ENCODE measurements around the gene SLC4A3.

Gene SLC4A3

GRCh38 chr2:219643084-219643473 lies 15.6 kb downstream of the SLC4A3 start:
- Histone ChIP-seq H3K4me3 (ENCODE audit: insufficient read depth in 1 of 2, low read depth in 1 of 2, low read length in 2 of 2) (no peak overlapping the region), H3K27ac (ENCODE audit: low read length, poor library complexity, severe bottlenecking) (no peak overlapping the region), H2BK120ac (ENCODE audit: low read depth, low read length) (no peak overlapping the region), H3K36me3 (ENCODE audit: control insufficient read depth in 1 of 2, insufficient read depth in 2 of 2, low read depth in 1 of 2, low read length in 2 of 2) (peaks cover 10 to 32% of the 10 kb centered on the region in 2 experiments), H4K91ac (ENCODE audit: low read length) (no peak overlapping the region), H4K8ac (ENCODE audit: low read length) (no peak overlapping the region), H2BK15ac (ENCODE audit: low read depth, poor library complexity, severe bottlenecking) (no peak overlapping the region), H3K18ac (ENCODE audit: low read depth in 1 of 2, low read length in 2 of 2) (no peak overlapping the region), H3K14ac (ENCODE audit: low read length in 2 of 2) (no peak overlapping the region), H2BK5ac (ENCODE audit: low read depth, low read length, poor library complexity, severe bottlenecking) (no peak overlapping the region), H3K4ac (ENCODE audit: low read depth in 1 of 2, low read length in 2 of 2) (no peak overlapping the region), H3K4me1 (ENCODE audit: control insufficient read depth, insufficient read depth, low read depth, low read length) (peaks cover 19% of the 10 kb centered on the region), H3K27me3 (ENCODE audit: control insufficient read depth in 1 of 2, insufficient read depth in 1 of 2, low read length in 2 of 2) (no peaks in the 10 kb centered on the region), H3K9me3 (ENCODE audit: control insufficient read depth, low read length) (no peaks in the 10 kb centered on the region), H2BK12ac (ENCODE audit: low read length in 2 of 2) (peak overlapping the region in 1 of 2 experiments; percentile 66), H3K4me2 (ENCODE audit: low read length, poor library complexity, severe bottlenecking) (no peak overlapping the region), H2AFZ (ENCODE audit: low read depth, low read length) (no peak overlapping the region), H3K23ac (ENCODE audit: low read length in 2 of 2) (no peak overlapping the region), H3K79me1 (replicated peaks; ENCODE audit: low read length, poor library complexity, severe bottlenecking) (no peaks in the 10 kb centered on the region), H3K9ac (ENCODE audit: low read length) (peak overlapping the region; percentile 52), H2AK5ac (ENCODE audit: low read length, severe bottlenecking) (peak overlapping the region; percentile 26)
- DNase-seq: no peak
- WGBS: 88% methylated on average over 7 of the region's 7 CpGs

GRCh38 chr2:219643788-219644398 lies 16.5 kb downstream of the SLC4A3 start:
- H3K27ac ChIP-seq (ENCODE audit: low read length, poor library complexity, severe bottlenecking): no peak overlapping the region
- H2BK5ac ChIP-seq (ENCODE audit: low read depth, low read length, poor library complexity, severe bottlenecking): no peak overlapping the region
- H3K18ac ChIP-seq (ENCODE audit: low read depth in 1 of 2, low read length in 2 of 2): no peak overlapping the region
- H2BK15ac ChIP-seq (ENCODE audit: low read depth, poor library complexity, severe bottlenecking): peak overlapping the region; percentile 12
- H2BK120ac ChIP-seq (ENCODE audit: low read depth, low read length): no peak overlapping the region
- H3K27me3 ChIP-seq (ENCODE audit: control insufficient read depth in 1 of 2, insufficient read depth in 1 of 2, low read length in 2 of 2): no peaks in the 10 kb centered on the region
- no peak overlapping the region for H4K8ac ChIP-seq (ENCODE audit: low read length)
- no peak overlapping the region for H3K23ac ChIP-seq (ENCODE audit: low read length in 2 of 2)
- H4K91ac ChIP-seq (ENCODE audit: low read length): no peak overlapping the region
- no peak overlapping the region for H3K4me3 ChIP-seq (ENCODE audit: insufficient read depth in 1 of 2, low read depth in 1 of 2, low read length in 2 of 2)
- peak overlapping the region; percentile 14 for H2AK5ac ChIP-seq (ENCODE audit: low read length, severe bottlenecking)
- H3K9ac ChIP-seq (ENCODE audit: low read length): no peak overlapping the region
- H3K4ac ChIP-seq (ENCODE audit: low read depth in 1 of 2, low read length in 2 of 2): no peak overlapping the region
- H3K14ac ChIP-seq (ENCODE audit: low read length in 2 of 2): no peak overlapping the region
- no peaks in the 10 kb centered on the region for H3K79me1 ChIP-seq (replicated peaks; ENCODE audit: low read length, poor library complexity, severe bottlenecking)
- peak overlapping the region in 1 of 2 experiments; percentile 1 for H2BK12ac ChIP-seq (ENCODE audit: low read length in 2 of 2)
- H3K4me1 ChIP-seq (ENCODE audit: control insufficient read depth, insufficient read depth, low read depth, low read length): peaks cover 19% of the 10 kb centered on the region
- no peak overlapping the region for H2AFZ ChIP-seq (ENCODE audit: low read depth, low read length)
- H3K36me3 ChIP-seq (ENCODE audit: control insufficient read depth in 1 of 2, insufficient read depth in 2 of 2, low read depth in 1 of 2, low read length in 2 of 2): peaks cover 10 to 24% of the 10 kb centered on the region in 2 experiments
- DNase-seq: no peak
- WGBS: 88% methylated on average over 14 of the region's 14 CpGs
- no peaks in the 10 kb centered on the region for H3K9me3 ChIP-seq (ENCODE audit: control insufficient read depth, low read length)
- H3K4me2 ChIP-seq (ENCODE audit: low read length, poor library complexity, severe bottlenecking): no peak overlapping the region

- H3K23ac ChIP-seq (ENCODE audit: low read length in 2 of 2): no peak overlapping the region
- H3K27ac ChIP-seq (ENCODE audit: low read length, poor library complexity, severe bottlenecking): no peak overlapping the region
- no peak overlapping the region for H3K4me2 ChIP-seq (ENCODE audit: low read length, poor library complexity, severe bottlenecking)
- H3K14ac ChIP-seq (ENCODE audit: low read length in 2 of 2): no peak overlapping the region
- H2AFZ ChIP-seq (ENCODE audit: low read depth, low read length): no peak overlapping the region
- H3K4me3 ChIP-seq (ENCODE audit: insufficient read depth in 1 of 2, low read depth in 1 of 2, low read length in 2 of 2): peak overlapping the region in 1 of 2 experiments; percentile 8
- H3K36me3 ChIP-seq (ENCODE audit: control insufficient read depth in 1 of 2, insufficient read depth in 2 of 2, low read depth in 1 of 2, low read length in 2 of 2): peaks cover 10 to 17% of the 10 kb centered on the region in 2 experiments
- H3K4me1 ChIP-seq (ENCODE audit: control insufficient read depth, insufficient read depth, low read depth, low read length): peaks cover 19% of the 10 kb centered on the region
- peak overlapping the region; percentile 81 for H2BK15ac ChIP-seq (ENCODE audit: low read depth, poor library complexity, severe bottlenecking)
- peak overlapping the region; percentile 63 for H3K9ac ChIP-seq (ENCODE audit: low read length)
- no peaks in the 10 kb centered on the region for H3K79me1 ChIP-seq (replicated peaks; ENCODE audit: low read length, poor library complexity, severe bottlenecking)
- no peak overlapping the region for H4K8ac ChIP-seq (ENCODE audit: low read length)
- no peak overlapping the region for H2BK5ac ChIP-seq (ENCODE audit: low read depth, low read length, poor library complexity, severe bottlenecking)
- H2BK120ac ChIP-seq (ENCODE audit: low read depth, low read length): no peak overlapping the region
- no peak overlapping the region for H2BK12ac ChIP-seq (ENCODE audit: low read length in 2 of 2)
- peak overlapping the region; percentile 36 for H2AK5ac ChIP-seq (ENCODE audit: low read length, severe bottlenecking)
- H4K91ac ChIP-seq (ENCODE audit: low read length): no peak overlapping the region
- H3K4ac ChIP-seq (ENCODE audit: low read depth in 1 of 2, low read length in 2 of 2): peak overlapping the region in 1 of 2 experiments; percentile 7
- peak overlapping the region in 1 of 2 experiments; percentile 28 for H3K18ac ChIP-seq (ENCODE audit: low read depth in 1 of 2, low read length in 2 of 2)
- WGBS: 81% methylated on average over 17 of the region's 17 CpGs
- H3K9me3 ChIP-seq (ENCODE audit: control insufficient read depth, low read length): no peaks in the 10 kb centered on the region
- no peaks in the 10 kb centered on the region for H3K27me3 ChIP-seq (ENCODE audit: control insufficient read depth in 1 of 2, insufficient read depth in 1 of 2, low read length in 2 of 2)
- DNase-seq: peak; percentile 8
Measured at GRCh38 chr2:219644801-219645480, 17.5 kb downstream of the SLC4A3 start.
